KOPT-K1 (cell line): ENCODE data around the gene SFMBT2.

Experiments
- H3K27ac ChIP-seq: fragments of 200-600 bp; sonication (generic); 2 replicates; pipeline ENCODE4 v1.5.1; 2016; ENCODE audit warnings: antibody characterized with exemption, mild to moderate bottlenecking, low read depth, low read length; ENCODE audit not compliant: poor library complexity, severe bottlenecking
- H3K36me3 ChIP-seq: fragments of 200-600 bp; sonication (generic); 2 replicates; pipeline ENCODE4 v1.5.1; 2017; ENCODE audit warnings: antibody characterized with exemption, mild to moderate bottlenecking, low read length, moderate library complexity; ENCODE audit not compliant: insufficient read depth
- H3K9me3 ChIP-seq: fragments of 200-600 bp; sonication (generic); 2 replicates; pipeline ENCODE4 v1.5.1; 2017; ENCODE audit warnings: antibody characterized with exemption, low read length, mild to moderate bottlenecking; ENCODE audit not compliant: insufficient read depth, poor library complexity, severe bottlenecking

The SFMBT2 gene

DNA sequence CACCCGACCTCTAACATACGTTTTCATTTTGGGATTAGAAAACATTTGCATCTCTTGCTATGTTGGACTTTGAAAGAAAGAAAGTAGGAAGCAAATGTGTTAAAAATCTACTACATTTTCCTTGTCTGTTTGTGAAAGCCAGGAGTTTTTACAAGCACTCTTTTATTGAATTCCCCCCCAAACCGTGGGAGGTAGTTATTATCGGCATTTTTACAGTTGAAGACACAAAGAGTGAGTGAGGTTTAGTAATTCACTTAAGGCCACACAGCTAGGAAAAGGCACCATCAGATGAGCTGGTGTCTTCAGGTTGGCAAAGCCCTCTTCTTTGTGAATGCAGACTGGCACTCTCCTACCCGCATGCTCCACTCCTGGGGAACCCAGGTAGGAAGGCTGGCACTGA is 23.5 kb upstream of the SFMBT2 start:
- Histone ChIP-seq H3K9me3 (no peaks in the 10 kb centered on the region), H3K36me3 (no peaks in the 10 kb centered on the region), H3K27ac (no peak overlapping the region)

GRCh38 chr10:7433861-7434260 is 23.0 kb upstream of the SFMBT2 start:
- Histone ChIP-seq H3K9me3 (no peaks in the 10 kb centered on the region), H3K27ac (no peak overlapping the region)

DNA sequence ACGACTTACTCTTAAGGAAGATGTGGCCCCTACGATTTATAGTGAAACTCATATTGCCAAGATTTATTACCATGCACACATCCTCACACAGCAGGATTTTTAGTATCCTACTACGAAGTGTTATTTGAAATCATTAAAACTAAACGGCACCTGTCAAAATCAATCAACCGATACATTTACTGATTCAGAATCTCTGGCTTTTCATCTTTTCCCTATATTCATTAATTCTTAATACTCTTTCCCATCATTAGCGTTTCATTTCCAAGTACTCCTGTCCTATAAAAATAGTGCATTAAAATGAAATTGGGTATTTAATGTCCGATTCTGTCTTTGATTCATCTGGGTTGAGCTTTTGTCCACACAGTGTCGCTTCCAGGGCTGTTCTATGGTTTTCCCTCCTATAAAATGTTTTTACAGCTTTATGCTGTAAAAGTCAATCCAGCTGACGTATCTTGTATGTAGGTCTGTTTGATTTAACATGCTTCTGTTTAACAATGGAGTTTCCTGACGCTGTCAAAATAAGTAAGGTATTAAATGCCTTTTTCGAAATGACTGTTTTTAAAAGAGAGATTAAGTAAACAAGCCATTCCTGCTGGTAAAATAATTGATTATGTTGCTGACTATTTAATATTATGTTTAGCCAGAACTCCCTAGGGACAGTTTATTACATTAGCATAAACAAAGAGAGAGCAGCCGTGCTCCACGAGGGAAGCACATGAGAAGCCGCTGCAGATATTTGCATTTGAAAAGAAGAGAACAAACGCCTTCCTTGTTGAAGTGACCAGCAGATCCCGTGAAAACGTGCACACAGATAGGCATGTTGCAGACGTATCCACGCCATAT is 22.3 kb upstream of the SFMBT2 start:
- Histone ChIP-seq H3K36me3 (no peaks in the 10 kb centered on the region), H3K27ac (no peak overlapping the region), H3K9me3 (no peaks in the 10 kb centered on the region)

More at GRCh38 chr10:7433861-7434260, 23.0 kb upstream of the SFMBT2 start:
- no peaks in the 10 kb centered on the region for H3K36me3 ChIP-seq

- no peaks in the 10 kb centered on the region for H3K36me3 ChIP-seq
- H3K9me3 ChIP-seq, result no peaks in the 10 kb centered on the region
- H3K27ac ChIP-seq, result no peak overlapping the region
Observed at GRCh38 chr10:7428673-7429350, 18.0 kb upstream of the SFMBT2 start.

GRCh38 chr10:7426349-7426748 is 15.5 kb upstream of the SFMBT2 start:
- no peak overlapping the region for H3K27ac ChIP-seq
- H3K9me3 ChIP-seq, result no peaks in the 10 kb centered on the region
- H3K36me3 ChIP-seq, result no peaks in the 10 kb centered on the region

DNA sequence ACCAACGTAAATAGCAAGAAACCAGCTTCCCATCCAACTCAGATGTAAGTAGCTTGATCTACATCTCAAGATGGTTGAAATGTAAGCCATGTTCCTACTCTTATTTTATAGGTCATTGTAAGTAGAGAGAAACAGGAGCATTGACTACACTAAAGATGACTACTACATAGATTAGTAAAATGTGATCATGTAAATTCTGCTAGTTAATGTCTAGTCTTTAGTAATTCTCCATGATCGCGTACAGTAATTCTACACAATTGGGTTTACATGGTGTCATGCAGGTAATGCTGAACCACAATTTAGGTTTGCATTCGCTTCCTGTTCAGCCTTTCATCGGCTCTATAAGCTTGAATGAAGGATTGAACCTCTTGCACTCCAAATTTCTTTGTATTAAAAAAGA is 14.9 kb upstream of the SFMBT2 start:
- Histone ChIP-seq H3K27ac (no peak overlapping the region), H3K9me3 (no peaks in the 10 kb centered on the region), H3K36me3 (no peaks in the 10 kb centered on the region)

- H3K27ac ChIP-seq, result no peak overlapping the region
- no peaks in the 10 kb centered on the region for H3K9me3 ChIP-seq
- H3K36me3 ChIP-seq, result no peaks in the 10 kb centered on the region
Observed at GRCh38 chr10:7424919-7425318, 14.1 kb upstream of the SFMBT2 start.

- no peak overlapping the region for H3K27ac ChIP-seq
- H3K9me3 ChIP-seq, result no peaks in the 10 kb centered on the region
- no peaks in the 10 kb centered on the region for H3K36me3 ChIP-seq
Observed at GRCh38 chr10:7424315-7424714, 13.5 kb upstream of the SFMBT2 start.

DNA sequence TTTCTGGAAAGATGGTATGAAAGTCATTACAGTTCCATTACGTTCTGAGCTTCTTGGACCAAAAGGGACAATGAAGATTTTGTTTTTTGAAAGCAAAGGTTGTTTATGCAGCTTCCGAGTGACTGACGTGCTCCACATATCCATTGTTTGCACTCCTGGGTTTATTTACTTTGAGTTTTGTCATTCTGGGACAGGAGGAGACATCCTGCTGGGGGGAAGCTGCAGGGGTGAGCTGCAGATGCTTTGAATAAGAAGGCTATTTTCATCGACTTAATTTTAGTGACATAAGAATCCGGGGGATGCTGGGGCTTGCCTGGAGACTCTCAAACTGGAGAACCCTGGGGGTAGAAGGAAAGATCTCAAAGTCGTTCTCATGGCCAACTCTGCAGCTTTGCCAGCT is 12.7 kb upstream of the SFMBT2 start:
- no peaks in the 10 kb centered on the region for H3K36me3 ChIP-seq
- H3K9me3 ChIP-seq, result no peaks in the 10 kb centered on the region
- no peak overlapping the region for H3K27ac ChIP-seq

DNA sequence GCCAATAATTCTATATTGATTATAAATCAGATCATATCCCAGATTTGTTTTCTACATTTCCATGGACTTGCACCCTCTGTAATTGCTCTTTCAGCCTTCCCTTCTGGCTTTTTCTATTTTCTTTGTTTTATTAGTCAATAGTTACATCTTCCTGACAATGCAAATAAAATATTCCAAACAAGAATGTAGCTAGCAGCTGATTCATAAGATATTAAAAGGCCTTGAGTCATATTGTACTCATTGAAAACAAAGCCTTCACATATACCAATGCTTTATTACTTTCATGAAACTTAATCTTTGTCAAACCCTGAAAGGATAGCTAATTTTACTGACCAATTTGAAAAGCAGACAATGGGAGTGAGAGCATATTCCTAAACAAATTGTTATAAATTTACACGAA is 10.7 kb upstream of the SFMBT2 start:
- Histone ChIP-seq H3K27ac (no peak overlapping the region), H3K36me3 (no peaks in the 10 kb centered on the region)

DNA sequence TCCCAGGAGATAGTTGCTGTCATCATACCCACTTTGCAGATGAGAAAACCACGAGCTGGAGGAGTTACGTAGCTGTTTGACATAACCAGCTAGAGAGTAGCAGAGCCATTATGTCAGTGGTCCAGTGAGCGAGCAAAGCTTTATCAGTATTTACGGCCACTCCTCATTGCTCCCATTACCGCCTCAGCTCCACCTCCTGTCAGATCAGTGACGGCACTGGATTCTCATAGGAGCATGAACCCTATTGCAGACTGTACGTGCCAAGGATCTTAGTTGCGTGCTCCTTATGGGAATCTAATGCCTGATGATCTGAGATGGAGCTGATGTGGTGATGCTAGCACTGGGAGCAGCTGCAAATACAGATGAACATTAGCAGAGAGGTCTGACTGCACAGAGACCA is 9.2 kb upstream of the SFMBT2 start:
- H3K27ac ChIP-seq, result no peak overlapping the region
- H3K9me3 ChIP-seq, result no peaks in the 10 kb centered on the region
- no peaks in the 10 kb centered on the region for H3K36me3 ChIP-seq

More for the DNA sequence above, 10.7 kb upstream of the SFMBT2 start:
- no peaks in the 10 kb centered on the region for H3K9me3 ChIP-seq

DNA sequence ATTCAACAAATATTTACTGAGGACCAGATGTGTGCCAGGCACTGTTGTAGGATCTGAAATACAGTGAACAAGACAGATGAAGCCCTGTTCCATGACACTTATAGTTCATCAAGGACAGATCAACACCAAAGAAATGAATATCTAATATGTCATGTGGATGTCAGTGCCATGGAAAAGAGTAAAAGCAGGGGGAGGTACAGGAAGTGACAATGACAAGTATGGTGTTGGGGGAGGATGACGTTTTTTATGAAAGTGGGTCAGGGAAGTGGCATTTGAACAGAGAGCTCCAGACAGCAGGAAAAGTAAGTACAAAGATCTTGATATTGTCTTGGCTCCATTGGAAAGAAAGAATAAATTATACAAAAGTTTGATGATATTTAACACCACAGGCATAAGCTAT is 7.0 kb upstream of the SFMBT2 start:
- H3K36me3 ChIP-seq, result no peaks in the 10 kb centered on the region
- no peak overlapping the region for H3K27ac ChIP-seq
- no peaks in the 10 kb centered on the region for H3K9me3 ChIP-seq

GRCh38 chr10:7417103-7417623 is 6.3 kb upstream of the SFMBT2 start:
- H3K36me3 ChIP-seq, result no peaks in the 10 kb centered on the region
- H3K27ac ChIP-seq, result no peak overlapping the region
- no peaks in the 10 kb centered on the region for H3K9me3 ChIP-seq

DNA sequence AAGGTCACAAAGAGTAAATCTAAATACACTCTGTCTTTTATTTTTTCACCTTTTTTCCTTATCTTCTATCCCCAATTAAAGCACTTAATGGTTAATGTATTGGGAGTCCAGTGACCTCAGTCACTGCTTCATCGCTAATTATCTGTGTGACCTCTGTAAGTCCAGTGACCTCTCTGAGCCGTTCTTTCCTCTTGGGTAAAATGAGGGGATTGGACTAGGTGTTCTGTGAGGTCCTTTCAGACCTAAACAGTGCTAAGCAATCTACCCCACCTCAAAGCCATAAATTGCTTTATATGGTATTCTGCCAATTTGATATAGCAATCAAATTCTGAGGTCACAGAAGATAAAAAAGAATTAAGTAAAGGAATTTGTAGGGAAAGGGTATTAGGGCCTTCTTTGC is 3.9 kb upstream of the SFMBT2 start:
- Histone ChIP-seq H3K27ac (no peak overlapping the region), H3K9me3 (no peaks in the 10 kb centered on the region), H3K36me3 (no peaks in the 10 kb centered on the region)

- H3K9me3 ChIP-seq, result no peaks in the 10 kb centered on the region
- H3K36me3 ChIP-seq, result no peaks in the 10 kb centered on the region
- no peak overlapping the region for H3K27ac ChIP-seq
Observed at GRCh38 chr10:7412928-7413282, 2.1 kb upstream of the SFMBT2 start.
